Neural cell (in vitro differentiated cells): Measurements from ENCODE around the gene MTG1.

Experiments
- EP300 ChIP-seq: fragments of 450-650 bp; conservative IDR thresholded peaks from 2 replicates; pipeline ENCODE4 v1.6.1; 2014; ENCODE audit warnings: antibody characterized with exemption, mild to moderate bottlenecking, moderate library complexity; ENCODE audit not compliant: poor library complexity, severe bottlenecking
- EZH2 ChIP-seq: fragments of 200-600, 300-800 bp; shearing (Covaris generic), sonication (generic); IDR thresholded peaks from 2 replicates; pipeline ENCODE4 v1.6.1; 2014; ENCODE audit warnings: antibody characterized with exemption, low read length, borderline replicate concordance, mild to moderate bottlenecking; ENCODE audit not compliant: insufficient read depth, poor library complexity, severe bottlenecking
- POLR2AphosphoS5 ChIP-seq: IDR thresholded peaks from 2 replicates; pipeline ENCODE4 v1.6.1; 2012
- RAD21 ChIP-seq: fragments of 450-650 bp; conservative IDR thresholded peaks from 2 replicates; pipeline ENCODE4 v1.6.1; 2014; ENCODE audit warnings: antibody characterized with exemption, mild to moderate bottlenecking, moderate library complexity
- TAF1 ChIP-seq: IDR thresholded peaks from 2 replicates; pipeline ENCODE4 v1.6.1; 2012; ENCODE audit warnings: low read depth
- TF ChIP-seq, protein P1 (sequence below): fragments of 450-650 bp; IDR thresholded peaks from 2 replicates; pipeline ENCODE4 v1.5.1; 2014; ENCODE audit warnings: antibody characterized with exemption, mild to moderate bottlenecking, moderate library complexity; ENCODE audit not compliant: poor library complexity, severe bottlenecking
- TF ChIP-seq, protein P2 (sequence below): IDR thresholded peaks from 2 replicates; pipeline ENCODE4 v1.6.1; 2012; ENCODE audit warnings: borderline replicate concordance

DNA sequence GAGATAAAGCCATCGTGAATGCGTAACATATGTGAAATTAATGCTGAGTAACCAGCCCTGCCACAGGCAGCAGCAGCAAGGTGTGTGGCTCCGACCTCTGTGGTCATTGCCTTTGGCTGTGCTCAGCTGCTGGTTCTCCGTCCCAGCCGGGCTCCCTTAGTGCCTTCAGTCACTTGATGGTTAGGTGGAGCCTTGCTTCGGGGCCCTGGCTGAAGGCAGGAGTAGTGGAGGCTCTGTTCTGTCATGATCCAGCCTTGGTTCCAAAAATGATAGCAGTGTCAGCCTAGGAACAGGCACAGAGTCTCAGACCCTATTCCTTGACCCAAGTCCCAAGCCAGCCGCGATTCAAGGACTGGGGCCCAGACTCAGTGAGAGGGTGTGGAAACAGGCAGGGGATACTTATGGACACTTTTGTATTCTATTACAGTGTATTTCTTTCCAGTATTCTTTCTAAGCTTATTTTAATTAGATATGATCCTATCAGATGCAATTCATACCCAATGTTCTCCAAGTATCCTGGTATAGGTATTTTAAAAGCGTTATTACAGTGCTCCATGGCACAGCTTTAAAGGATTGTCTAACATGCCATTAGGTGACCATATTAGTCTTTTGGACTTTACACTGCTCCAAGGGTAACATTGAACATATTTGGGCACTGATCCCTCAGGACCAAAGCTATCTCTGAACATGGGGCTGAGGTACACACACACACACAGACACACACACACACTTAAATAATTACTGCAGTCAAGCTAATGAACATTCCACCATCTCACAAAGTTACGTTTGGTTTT, 68.8 kb downstream of the MTG1 start:
- TF ChIP-seq EZH2 (no peak), POLR2AphosphoS5 (no peak), EP300 (no peak), TAF1 (no peak), RAD21 (no peak)
- TF ChIP-seq, protein P1, sequence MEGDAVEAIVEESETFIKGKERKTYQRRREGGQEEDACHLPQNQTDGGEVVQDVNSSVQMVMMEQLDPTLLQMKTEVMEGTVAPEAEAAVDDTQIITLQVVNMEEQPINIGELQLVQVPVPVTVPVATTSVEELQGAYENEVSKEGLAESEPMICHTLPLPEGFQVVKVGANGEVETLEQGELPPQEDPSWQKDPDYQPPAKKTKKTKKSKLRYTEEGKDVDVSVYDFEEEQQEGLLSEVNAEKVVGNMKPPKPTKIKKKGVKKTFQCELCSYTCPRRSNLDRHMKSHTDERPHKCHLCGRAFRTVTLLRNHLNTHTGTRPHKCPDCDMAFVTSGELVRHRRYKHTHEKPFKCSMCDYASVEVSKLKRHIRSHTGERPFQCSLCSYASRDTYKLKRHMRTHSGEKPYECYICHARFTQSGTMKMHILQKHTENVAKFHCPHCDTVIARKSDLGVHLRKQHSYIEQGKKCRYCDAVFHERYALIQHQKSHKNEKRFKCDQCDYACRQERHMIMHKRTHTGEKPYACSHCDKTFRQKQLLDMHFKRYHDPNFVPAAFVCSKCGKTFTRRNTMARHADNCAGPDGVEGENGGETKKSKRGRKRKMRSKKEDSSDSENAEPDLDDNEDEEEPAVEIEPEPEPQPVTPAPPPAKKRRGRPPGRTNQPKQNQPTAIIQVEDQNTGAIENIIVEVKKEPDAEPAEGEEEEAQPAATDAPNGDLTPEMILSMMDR = no peak
- TF ChIP-seq, protein P2, sequence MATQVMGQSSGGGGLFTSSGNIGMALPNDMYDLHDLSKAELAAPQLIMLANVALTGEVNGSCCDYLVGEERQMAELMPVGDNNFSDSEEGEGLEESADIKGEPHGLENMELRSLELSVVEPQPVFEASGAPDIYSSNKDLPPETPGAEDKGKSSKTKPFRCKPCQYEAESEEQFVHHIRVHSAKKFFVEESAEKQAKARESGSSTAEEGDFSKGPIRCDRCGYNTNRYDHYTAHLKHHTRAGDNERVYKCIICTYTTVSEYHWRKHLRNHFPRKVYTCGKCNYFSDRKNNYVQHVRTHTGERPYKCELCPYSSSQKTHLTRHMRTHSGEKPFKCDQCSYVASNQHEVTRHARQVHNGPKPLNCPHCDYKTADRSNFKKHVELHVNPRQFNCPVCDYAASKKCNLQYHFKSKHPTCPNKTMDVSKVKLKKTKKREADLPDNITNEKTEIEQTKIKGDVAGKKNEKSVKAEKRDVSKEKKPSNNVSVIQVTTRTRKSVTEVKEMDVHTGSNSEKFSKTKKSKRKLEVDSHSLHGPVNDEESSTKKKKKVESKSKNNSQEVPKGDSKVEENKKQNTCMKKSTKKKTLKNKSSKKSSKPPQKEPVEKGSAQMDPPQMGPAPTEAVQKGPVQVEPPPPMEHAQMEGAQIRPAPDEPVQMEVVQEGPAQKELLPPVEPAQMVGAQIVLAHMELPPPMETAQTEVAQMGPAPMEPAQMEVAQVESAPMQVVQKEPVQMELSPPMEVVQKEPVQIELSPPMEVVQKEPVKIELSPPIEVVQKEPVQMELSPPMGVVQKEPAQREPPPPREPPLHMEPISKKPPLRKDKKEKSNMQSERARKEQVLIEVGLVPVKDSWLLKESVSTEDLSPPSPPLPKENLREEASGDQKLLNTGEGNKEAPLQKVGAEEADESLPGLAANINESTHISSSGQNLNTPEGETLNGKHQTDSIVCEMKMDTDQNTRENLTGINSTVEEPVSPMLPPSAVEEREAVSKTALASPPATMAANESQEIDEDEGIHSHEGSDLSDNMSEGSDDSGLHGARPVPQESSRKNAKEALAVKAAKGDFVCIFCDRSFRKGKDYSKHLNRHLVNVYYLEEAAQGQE = no peak
